ENCODE measurements around the gene DRG2.

GRCh38 chr17:18111330-18111971 lies 23.7 kb downstream of the DRG2 start:
- no peak for TF ChIP-seq CTCF (IDR thresholded peaks at IDR 0.05; ENCODE audit: insufficient read depth, low read length, poor library complexity, severe bottlenecking)
- no peak for TF ChIP-seq EZH2phosphoT487 (conservative IDR thresholded peaks at IDR 0.05; ENCODE audit: low read length)

All from SU-DHL-6 (cell line).